Renal cortex interstitium (tissue), 15 donors: Measurements from ENCODE around the gene STRIT1. TPM values are rescaled to one million over a fixed set of nuclear protein-coding genes. Genes with fewer than 3 reads are reported as not detected.

ENCODE experiments used
- DNase-seq, 11 donors: peaks; one replicate each; pipeline ENCODE4 v3.0.0-alpha.2; 2013; ENCODE audit warnings: low read depth in 9 of 11, low spot score in 4 of 11; ENCODE audit errors: extremely low read depth in 1 of 11
- long read RNA-seq, 16 experiments: transcript quantifications; one replicate each; lab custom pipeline, GENCODE V29; 2026
- polyA plus RNA-seq, 3 donors: library from polyadenylated mRNA; unstranded; fragments of 120-200 nt; gene quantifications; one replicate each; pipeline ENCODE4 v1.2.1, GENCODE V29; 2013; ENCODE audit not compliant: insufficient read length in 3 of 3

The STRIT1 gene
- 1 to 10 TPM in 2 of 3 donors, under 1 TPM in 1; 0.81 to 2.0 (median 1.7) TPM for polyA plus RNA-seq
- long read RNA-seq, donor 1, result 0 reads
- long read RNA-seq, donor 2, result 0 reads
- long read RNA-seq, donor 3, result 0 reads
- long read RNA-seq, donor 4, result 0 reads
- long read RNA-seq, donor 5, result 0 reads
- long read RNA-seq, donor 6, result 0 reads
- long read RNA-seq, donor 7, partial matches to known transcripts, result 0 of 2 reads
- long read RNA-seq, donor 7, other reads (novel, unspliced or antisense), result 0 of 2 reads
- long read RNA-seq, donor 8, partial matches to known transcripts, result 15 of 15 reads
- long read RNA-seq, donor 8, other reads (novel, unspliced or antisense), result 0 of 15 reads
- long read RNA-seq, donor 9, result 0 reads
- long read RNA-seq, donor 10, result 0 reads
- long read RNA-seq, donor 11, result 0 reads
- long read RNA-seq, donor 12, result 0 reads
- long read RNA-seq, donor 13, partial matches to known transcripts, result 0 of 1 reads
- long read RNA-seq, donor 13, other reads (novel, unspliced or antisense), result 0 of 1 reads
- long read RNA-seq, donor 14, partial matches to known transcripts, result 0 of 2 reads
- long read RNA-seq, donor 14, other reads (novel, unspliced or antisense), result 0 of 2 reads
- long read RNA-seq, donor 15, result 0 reads
- long read RNA-seq, donor 16, result 0 reads

GRCh38 chr3:155293516-155293915, at the start of gene STRIT1:
TSS of gene STRIT1 (minus strand) at chr3:155293683.
- DNase-seq, result no peak

DNA sequence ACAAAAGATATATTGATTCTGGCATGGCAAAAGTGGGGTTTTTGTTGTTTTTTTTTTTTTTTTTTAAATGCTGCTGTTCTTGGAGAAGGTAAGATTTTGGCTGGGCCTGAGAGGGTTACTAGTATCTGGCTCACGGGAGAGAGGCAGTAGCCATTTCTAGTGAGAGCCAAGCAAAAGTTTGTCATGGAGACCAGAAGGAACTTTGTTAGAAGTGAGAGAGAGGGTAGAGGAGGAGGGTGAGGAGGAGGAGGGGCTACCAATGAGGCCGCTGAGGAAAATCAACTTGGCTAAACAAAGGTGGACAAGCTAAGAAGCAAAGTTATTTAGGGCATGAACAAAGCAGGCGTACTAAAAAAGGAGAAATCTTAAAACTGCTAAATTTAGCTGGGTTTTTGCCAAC, 48.9 kb upstream of the STRIT1 start:
- no peak for DNase-seq

DNA sequence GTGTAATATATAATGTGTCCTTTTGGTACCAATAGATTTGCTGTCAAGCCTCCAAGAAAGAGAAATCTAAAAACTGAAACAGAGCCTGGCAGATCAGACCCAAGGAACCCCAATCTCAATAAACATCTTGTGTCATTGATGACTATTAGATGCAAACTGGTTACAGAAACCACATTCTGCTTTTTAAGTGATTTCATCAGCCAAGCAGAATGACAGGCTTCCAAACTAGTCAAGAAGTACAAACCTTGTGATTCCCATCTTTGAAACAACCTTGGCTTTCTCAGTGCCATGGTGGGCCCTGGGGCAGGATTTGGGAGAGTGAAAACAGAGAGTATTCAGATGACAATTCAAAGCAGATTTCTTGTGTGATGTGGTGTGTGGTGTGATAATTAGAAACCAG, 45.6 kb upstream of the STRIT1 start:
- DNase-seq, result no peak

DNA sequence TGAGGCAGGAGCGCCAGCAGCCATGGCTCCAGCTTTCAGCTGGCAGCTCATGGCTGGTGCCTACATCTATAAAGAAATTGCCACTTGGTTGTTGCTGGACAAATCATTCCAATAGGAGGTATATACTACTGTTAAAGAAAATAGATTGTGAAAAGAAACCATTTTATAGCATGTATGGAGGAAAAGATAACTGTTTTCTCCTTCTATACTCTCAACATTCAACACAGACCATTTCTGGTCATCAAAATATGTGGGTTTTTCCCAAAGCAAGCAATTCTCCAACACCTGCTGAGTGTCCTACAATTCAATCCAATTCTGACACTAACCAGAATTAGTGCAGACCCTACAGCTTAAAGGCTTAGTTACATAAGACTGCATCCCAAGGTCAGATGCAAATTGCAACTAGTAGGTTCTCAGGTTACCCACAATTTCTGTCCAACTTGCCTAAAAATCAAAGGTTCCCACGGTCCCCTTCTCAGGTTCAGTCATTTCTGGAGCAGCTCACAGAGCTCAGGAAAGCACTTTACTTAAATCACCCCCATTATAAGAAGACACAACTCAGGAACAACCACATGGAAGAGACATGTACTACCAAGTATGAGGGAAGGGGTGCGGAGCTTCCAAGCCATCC, 42.4 kb upstream of the STRIT1 start:
- DNase-seq, result no peak

- no peak for DNase-seq
Observed at GRCh38 chr3:155334914-155335723, 41.6 kb upstream of the STRIT1 start.

DNA sequence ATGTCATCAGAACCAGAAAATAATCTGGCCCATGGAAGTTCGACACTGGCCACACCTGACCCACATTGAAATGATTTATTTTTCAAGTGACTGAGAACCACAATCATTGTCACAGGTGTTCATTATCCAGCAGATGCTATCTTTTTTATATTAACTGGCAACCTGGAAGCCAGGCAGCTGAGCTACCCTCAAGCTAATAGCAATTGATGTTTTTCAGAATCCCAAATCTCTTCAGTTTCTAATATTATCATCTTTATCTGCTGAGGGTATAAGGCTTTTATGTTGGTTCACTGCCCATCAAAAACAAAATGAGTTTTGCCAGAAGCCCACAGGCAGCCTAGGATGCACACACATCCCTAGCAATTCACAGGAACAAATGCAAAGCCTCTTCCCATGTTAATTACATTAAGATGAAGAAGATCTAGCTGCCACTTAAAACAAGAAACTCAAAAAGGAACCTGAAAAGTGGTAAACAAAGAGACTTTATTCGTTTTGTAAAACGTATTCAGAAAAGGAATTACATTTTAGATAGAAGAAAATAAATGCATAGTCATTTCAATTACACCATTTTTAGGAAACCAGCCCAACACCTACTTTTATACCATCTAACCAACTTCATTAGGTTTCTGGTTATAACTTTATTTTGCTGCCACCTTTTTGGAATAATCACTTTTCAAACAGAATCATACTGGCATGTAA, 40.9 kb upstream of the STRIT1 start:
- DNase-seq, result no peak

DNA sequence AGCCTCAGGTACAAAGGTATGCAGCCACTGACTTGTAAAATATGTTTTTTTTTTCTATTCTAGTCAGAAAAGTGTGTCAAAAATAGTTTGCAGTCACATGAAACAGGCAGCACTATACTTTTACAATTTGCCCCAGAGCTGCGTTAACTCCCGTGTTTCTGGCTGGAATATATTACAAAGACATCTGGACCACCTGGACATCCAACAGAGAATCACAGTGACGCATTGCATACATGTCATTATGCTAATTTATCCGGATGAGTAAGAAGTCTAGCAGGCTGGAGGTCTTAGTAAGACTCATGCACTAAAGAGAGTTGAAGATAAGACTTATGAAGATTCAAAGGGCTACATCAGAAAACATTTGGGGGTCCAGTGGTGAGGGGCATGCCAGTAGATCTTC, 39.2 kb upstream of the STRIT1 start:
- no peak for DNase-seq

DNA sequence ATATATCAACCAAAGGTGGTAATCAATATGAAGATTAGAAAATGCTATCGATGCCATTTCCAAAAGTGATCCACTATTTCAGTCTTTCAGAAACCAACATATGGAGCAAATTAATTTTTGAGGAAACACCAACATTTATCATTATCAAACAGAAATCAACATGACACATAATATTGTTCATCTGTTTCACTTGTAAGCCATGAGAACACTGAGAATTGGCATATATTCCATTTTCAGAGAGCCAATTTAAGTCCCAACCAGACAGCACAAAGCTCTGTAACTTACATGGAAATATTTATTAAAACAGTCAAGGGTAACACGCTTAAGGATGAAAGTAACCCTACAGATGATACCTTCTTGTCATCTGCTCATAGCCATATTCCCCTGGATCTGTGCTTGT, 37.6 kb upstream of the STRIT1 start:
- no peak for DNase-seq

GRCh38 chr3:155330370-155330769, 36.9 kb upstream of the STRIT1 start:
- DNase-seq, result no peak

- no peak for DNase-seq
Observed at GRCh38 chr3:155329513-155330048, 36.1 kb upstream of the STRIT1 start.

DNA sequence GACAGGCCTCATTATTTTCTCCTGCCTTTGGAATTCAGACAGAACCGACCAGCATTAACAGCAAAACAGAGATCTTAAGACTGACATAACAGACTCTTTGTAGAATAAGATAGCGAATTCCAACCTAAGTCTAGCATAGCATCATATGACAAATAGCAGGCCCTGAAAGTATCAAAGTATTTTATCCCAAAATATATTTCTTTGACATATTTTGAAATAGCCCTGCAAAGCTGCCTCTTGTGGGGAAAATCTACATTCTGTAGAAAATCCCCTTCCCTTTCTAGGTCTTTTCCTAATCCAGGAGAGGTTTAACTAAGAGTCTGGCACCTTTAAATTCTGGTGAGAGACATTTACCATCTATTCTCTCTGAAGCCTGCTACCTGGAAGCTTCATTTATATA, 34.4 kb upstream of the STRIT1 start:
- no peak for DNase-seq

- DNase-seq, result no peak
Observed at GRCh38 chr3:155327430-155327829, 33.9 kb upstream of the STRIT1 start.

GRCh38 chr3:155326901-155327300, 33.4 kb upstream of the STRIT1 start:
- DNase-seq, result no peak

- no peak for DNase-seq
Observed at GRCh38 chr3:155326244-155326643, 32.8 kb upstream of the STRIT1 start.

DNA sequence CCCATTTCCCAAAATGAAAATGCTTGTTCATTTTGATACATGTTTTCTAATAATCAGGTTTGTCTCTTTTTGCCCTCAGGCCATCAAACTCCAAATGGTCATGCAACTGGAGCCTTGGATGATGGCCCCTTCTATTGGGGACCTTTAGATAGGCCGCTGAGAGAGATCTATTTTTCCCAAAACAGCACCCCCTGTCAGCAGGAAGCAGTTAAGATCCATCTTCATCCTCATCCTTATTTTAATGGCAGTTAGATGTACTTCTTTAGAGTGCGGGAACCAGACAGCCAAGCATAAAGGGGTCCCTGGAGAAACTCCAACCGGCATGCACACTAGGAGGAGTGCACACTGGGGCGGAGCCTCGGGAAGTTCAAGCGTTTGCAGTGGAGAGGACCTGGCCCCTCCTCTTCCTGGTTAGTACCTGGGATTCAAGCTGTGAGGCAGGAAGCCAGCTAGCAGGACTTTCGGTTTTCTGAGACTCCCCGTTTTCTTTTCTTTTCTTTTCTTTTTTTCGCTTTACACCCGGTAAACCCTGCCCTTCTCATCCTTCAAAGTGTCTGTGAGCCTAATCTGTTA, 31.9 kb upstream of the STRIT1 start:
- no peak for DNase-seq

DNA sequence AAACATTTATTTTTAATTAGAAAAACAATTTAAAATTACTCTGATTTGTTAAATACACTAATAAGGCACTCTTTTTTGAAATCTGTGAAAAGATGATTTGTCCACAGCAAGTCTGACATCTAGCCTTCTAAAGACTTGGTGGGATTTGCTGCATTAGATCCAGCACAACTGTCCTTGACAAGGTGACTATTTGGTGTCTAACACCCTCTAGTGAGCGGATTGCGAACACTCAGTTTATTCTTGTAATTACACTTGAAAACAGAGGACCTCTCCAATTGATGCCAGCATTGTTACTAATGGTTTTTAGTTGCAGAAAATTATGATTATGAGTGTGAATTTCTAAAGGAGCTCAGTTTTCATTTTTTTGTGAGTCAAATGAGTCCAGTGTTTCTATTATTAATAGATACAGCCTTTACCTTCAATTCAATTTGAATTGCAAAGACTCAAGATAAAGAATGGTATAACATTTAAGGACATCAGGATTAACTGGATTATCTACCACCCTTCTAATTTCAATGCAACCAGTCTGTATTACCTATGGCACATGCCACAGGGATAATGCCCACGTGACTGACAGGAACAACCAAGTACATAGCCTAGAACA, 29.7 kb upstream of the STRIT1 start:
- peak; percentile 45 to 82 (median 68) for DNase-seq

GRCh38 chr3:155321418-155321817, 27.9 kb upstream of the STRIT1 start:
- peak in 1 of 11 donors; percentile 2 for DNase-seq

DNA sequence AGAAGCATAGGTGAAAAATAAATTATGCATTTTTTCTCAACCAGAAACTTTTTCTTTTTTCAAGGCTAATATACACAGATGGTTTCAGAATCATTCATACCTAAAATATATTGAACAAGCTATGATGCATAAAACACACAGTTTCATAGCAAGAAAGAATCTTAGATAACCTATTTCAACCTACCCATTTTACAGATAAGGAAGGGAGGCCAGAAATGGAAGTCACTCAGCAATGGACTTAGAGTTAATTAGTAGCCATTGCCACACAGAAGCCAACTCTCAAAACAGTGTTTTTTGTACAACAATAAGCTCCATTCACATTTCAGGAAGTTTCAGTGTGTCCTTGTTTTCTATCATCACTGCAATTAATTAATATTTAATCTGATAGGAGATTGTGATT, 27.5 kb upstream of the STRIT1 start:
- DNase-seq, result no peak
